ENCODE data around the gene PDP2.

PDP2 gene

DNA sequence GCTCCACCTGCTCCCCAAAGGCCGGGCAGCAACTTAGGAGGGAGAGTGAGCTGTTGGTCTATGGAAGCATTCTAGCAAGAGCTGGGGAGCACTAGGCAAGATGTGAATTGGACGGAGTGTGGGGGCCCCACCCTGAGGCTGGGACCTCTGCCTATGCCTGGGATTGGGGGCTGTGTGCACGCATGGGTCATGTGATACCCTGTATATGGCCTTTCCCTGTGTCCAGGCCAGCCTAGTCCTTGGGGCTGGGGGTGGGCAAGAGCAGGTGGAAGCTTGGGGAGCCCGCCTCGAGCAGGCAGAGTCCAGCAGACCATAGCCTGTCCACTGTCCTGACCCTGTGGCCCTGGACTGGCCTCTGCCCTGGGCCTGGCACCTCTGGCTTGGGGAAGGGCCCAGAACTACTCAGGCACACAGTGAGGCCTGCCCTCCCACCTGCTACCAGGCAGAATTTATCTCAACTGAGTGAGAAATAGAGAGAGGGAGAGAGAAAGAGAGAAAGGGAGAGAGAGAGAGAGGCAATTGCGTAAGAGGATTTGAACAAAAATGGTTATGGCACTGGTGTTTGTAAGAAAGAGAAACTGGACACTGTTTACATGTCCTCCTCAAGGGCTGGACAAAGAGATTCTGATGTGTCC is 19.1 kb downstream of the PDP2 start:
- Histone ChIP-seq H2AFZ (peak overlapping the region; percentile 65), H3K4me1 (peaks cover 31% of the 10 kb centered on the region), H3K27me3 (ENCODE audit: control insufficient read depth, insufficient read depth, low read length) (no peaks in the 10 kb centered on the region), H3K9me3 (ENCODE audit: control insufficient read depth, low read length) (no peaks in the 10 kb centered on the region), H3K9ac (no peak overlapping the region), H3K36me3 (ENCODE audit: control insufficient read depth, insufficient read depth, low read length) (no peaks in the 10 kb centered on the region), H3K79me2 (peaks cover under 1% of the 10 kb centered on the region), H3K27ac (peak overlapping the region; percentile 75), H3K4me3 (ENCODE audit: low read depth, low read length) (no peak overlapping the region), H3K4me2 (ENCODE audit: low read length) (peak overlapping the region; percentile 65)
- TF ChIP-seq, protein P1, sequence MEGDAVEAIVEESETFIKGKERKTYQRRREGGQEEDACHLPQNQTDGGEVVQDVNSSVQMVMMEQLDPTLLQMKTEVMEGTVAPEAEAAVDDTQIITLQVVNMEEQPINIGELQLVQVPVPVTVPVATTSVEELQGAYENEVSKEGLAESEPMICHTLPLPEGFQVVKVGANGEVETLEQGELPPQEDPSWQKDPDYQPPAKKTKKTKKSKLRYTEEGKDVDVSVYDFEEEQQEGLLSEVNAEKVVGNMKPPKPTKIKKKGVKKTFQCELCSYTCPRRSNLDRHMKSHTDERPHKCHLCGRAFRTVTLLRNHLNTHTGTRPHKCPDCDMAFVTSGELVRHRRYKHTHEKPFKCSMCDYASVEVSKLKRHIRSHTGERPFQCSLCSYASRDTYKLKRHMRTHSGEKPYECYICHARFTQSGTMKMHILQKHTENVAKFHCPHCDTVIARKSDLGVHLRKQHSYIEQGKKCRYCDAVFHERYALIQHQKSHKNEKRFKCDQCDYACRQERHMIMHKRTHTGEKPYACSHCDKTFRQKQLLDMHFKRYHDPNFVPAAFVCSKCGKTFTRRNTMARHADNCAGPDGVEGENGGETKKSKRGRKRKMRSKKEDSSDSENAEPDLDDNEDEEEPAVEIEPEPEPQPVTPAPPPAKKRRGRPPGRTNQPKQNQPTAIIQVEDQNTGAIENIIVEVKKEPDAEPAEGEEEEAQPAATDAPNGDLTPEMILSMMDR (IDR thresholded peaks at IDR 0.05) = no peak

- no peak overlapping the region for H3K9ac ChIP-seq
- no peaks in the 10 kb centered on the region for H3K9me3 ChIP-seq (ENCODE audit: control insufficient read depth, low read length)
- H3K79me2 ChIP-seq = no peaks in the 10 kb centered on the region
- H3K4me3 ChIP-seq (ENCODE audit: low read depth, low read length) = no peak overlapping the region
- peak overlapping the region; percentile 65 for H2AFZ ChIP-seq
- H3K27me3 ChIP-seq (ENCODE audit: control insufficient read depth, insufficient read depth, low read length) = no peaks in the 10 kb centered on the region
- no peaks in the 10 kb centered on the region for H3K36me3 ChIP-seq (ENCODE audit: control insufficient read depth, insufficient read depth, low read length)
- peaks cover 38% of the 10 kb centered on the region for H3K4me1 ChIP-seq
- TF ChIP-seq, protein P1 (IDR thresholded peaks at IDR 0.05) = no peak
- peak overlapping the region; percentile 75 for H3K27ac ChIP-seq
- peak overlapping the region; percentile 65 for H3K4me2 ChIP-seq (ENCODE audit: low read length)
Observed at GRCh38 chr16:66899945-66900710, 19.8 kb downstream of the PDP2 start.

GRCh38 chr16:66900721-66901441 is 20.6 kb downstream of the PDP2 start:
- no peak overlapping the region for H3K9ac ChIP-seq
- H3K9me3 ChIP-seq (ENCODE audit: control insufficient read depth, low read length) = no peaks in the 10 kb centered on the region
- no peaks in the 10 kb centered on the region for H3K36me3 ChIP-seq (ENCODE audit: control insufficient read depth, insufficient read depth, low read length)
- no peaks in the 10 kb centered on the region for H3K79me2 ChIP-seq
- H3K27ac ChIP-seq = peak overlapping the region; percentile 75
- no peak overlapping the region for H3K4me3 ChIP-seq (ENCODE audit: low read depth, low read length)
- TF ChIP-seq, protein P1 (IDR thresholded peaks at IDR 0.05) = no peak
- H3K27me3 ChIP-seq (ENCODE audit: control insufficient read depth, insufficient read depth, low read length) = no peaks in the 10 kb centered on the region
- peaks cover 43% of the 10 kb centered on the region for H3K4me1 ChIP-seq
- H2AFZ ChIP-seq = peak overlapping the region; percentile 65
- H3K4me2 ChIP-seq (ENCODE audit: low read length) = no peak overlapping the region

GRCh38 chr16:66901626-66902025 is 21.3 kb downstream of the PDP2 start:
- Histone ChIP-seq H3K4me2 (ENCODE audit: low read length) (no peak overlapping the region), H3K9me3 (ENCODE audit: control insufficient read depth, low read length) (no peaks in the 10 kb centered on the region), H3K4me1 (peaks cover 50% of the 10 kb centered on the region), H2AFZ (no peak overlapping the region), H3K79me2 (no peaks in the 10 kb centered on the region), H3K4me3 (ENCODE audit: low read depth, low read length) (no peak overlapping the region), H3K9ac (no peak overlapping the region), H3K27me3 (ENCODE audit: control insufficient read depth, insufficient read depth, low read length) (no peaks in the 10 kb centered on the region), H3K36me3 (ENCODE audit: control insufficient read depth, insufficient read depth, low read length) (no peaks in the 10 kb centered on the region), H3K27ac (peak overlapping the region; percentile 75)
- TF ChIP-seq, protein P1 (IDR thresholded peaks at IDR 0.05) = no peak

Data from parathyroid adenoma (tissue), 2 donors.